DND-41 (cell line): ENCODE measurements around the gene THSD7B.

ENCODE experiments used
- ATAC-seq: fragments of 200-7000 bp; cut with Tn5 transposase; 3 replicates; pipeline ENCODE4 v1.9.1; 2021; ENCODE audit warnings: low read depth; ENCODE audit not compliant: insufficient read depth
- DNase-seq: peaks from one replicate; pipeline ENCODE4 v3.0.0-alpha.2; 2020
- H2AFZ ChIP-seq: 2 replicates; pipeline ENCODE4 v1.6.0; 2012; ENCODE audit warnings: low read depth, low read length
- H3K27ac ChIP-seq: 2 replicates; pipeline ENCODE4 v1.5.1; 2012; ENCODE audit warnings: low read length, inconsistent platforms
- H3K27me3 ChIP-seq: fragments of 200-600 bp; sonication (generic); 2 replicates; pipeline ENCODE4 v1.6.0; 2012; ENCODE audit warnings: low read length, mild to moderate bottlenecking, inconsistent platforms; ENCODE audit not compliant: insufficient read depth, poor library complexity
- H3K36me3 ChIP-seq: 2 replicates; pipeline ENCODE4 v1.5.1; 2012; ENCODE audit warnings: low read length, inconsistent platforms; ENCODE audit not compliant: insufficient read depth
- H3K4me1 ChIP-seq: 2 replicates; pipeline ENCODE4 v1.5.1; 2012; ENCODE audit warnings: mild to moderate bottlenecking, low read length; ENCODE audit not compliant: insufficient read depth
- H3K4me2 ChIP-seq: 2 replicates; pipeline ENCODE4 v1.6.0; 2012; ENCODE audit warnings: mild to moderate bottlenecking, moderate library complexity, low read length, inconsistent platforms; ENCODE audit not compliant: insufficient read depth
- H3K4me3 ChIP-seq, 2 experiments: fragments of 200-600 bp in 1 of 2; shearing (Covaris generic) in 1 of 2; 2 replicates each; pipeline ENCODE4 v1.5.1; 2012 to 2016; ENCODE audit warnings: inconsistent platforms in 2 of 2, low read length in 2 of 2, mild to moderate bottlenecking in 2 of 2, low read depth in 1 of 2, moderate library complexity in 1 of 2
- H3K79me2 ChIP-seq: 2 replicates; pipeline ENCODE4 v1.6.0; 2012; ENCODE audit warnings: low read length, inconsistent platforms; ENCODE audit not compliant: insufficient read depth
- H3K9ac ChIP-seq: 2 replicates; pipeline ENCODE4 v1.6.0; 2012; ENCODE audit warnings: low read depth, mild to moderate bottlenecking, inconsistent platforms, low read length, moderate library complexity
- H3K9me3 ChIP-seq: 2 replicates; pipeline ENCODE4 v1.5.1; 2012; ENCODE audit warnings: low read length, moderate library complexity, mild to moderate bottlenecking, inconsistent platforms; ENCODE audit not compliant: insufficient read depth, severe bottlenecking
- H4K20me1 ChIP-seq: 2 replicates; pipeline ENCODE4 v1.6.0; 2012; ENCODE audit warnings: low read length; ENCODE audit not compliant: insufficient read depth
- EZH2 ChIP-seq: IDR thresholded peaks from 3 replicates; pipeline ENCODE4 v1.6.1; 2012; ENCODE audit warnings: borderline replicate concordance, low read depth, mild to moderate bottlenecking, moderate library complexity, low read length, inconsistent platforms; ENCODE audit not compliant: severe bottlenecking
- TF ChIP-seq, protein P1 (sequence below): IDR thresholded peaks from 2 replicates; pipeline ENCODE4 v1.5.1; 2012; ENCODE audit warnings: borderline replicate concordance, low read length, moderate library complexity, mild to moderate bottlenecking; ENCODE audit not compliant: poor library complexity, severe bottlenecking; ENCODE audit errors: extremely low read depth

The THSD7B gene

DNA sequence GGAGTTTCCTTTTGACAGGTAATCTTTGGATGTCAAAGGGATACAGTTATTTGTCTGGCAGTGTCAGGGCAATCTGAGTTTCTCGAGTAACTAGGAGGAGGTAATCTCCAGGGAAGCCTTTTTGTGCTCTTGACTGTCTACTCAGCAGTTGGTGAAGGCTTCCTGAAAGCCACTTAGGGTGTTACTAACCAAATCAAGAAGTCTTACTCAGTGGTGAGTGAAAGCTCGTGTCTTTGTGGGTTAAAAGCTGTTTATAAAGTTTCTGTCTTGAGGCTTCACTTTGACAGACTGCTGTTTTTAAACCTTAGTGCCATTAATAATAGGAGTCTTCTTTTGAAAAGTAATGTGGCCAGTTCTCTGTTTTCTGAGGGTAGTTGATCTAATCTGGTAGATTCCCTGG lies 1.7 kb downstream of the THSD7B start:
- Histone ChIP-seq H3K4me3 (no peak overlapping the region), H3K4me1 (no peaks in the 10 kb centered on the region), H3K27ac (no peak overlapping the region), H3K27me3 (peaks cover 6% of the 10 kb centered on the region), H4K20me1 (no peaks in the 10 kb centered on the region), H2AFZ (no peak overlapping the region), H3K9me3 (no peaks in the 10 kb centered on the region), H3K79me2 (no peaks in the 10 kb centered on the region), H3K36me3 (no peaks in the 10 kb centered on the region), H3K4me2 (no peak overlapping the region), H3K9ac (no peak overlapping the region)
- TF ChIP-seq, protein P1, sequence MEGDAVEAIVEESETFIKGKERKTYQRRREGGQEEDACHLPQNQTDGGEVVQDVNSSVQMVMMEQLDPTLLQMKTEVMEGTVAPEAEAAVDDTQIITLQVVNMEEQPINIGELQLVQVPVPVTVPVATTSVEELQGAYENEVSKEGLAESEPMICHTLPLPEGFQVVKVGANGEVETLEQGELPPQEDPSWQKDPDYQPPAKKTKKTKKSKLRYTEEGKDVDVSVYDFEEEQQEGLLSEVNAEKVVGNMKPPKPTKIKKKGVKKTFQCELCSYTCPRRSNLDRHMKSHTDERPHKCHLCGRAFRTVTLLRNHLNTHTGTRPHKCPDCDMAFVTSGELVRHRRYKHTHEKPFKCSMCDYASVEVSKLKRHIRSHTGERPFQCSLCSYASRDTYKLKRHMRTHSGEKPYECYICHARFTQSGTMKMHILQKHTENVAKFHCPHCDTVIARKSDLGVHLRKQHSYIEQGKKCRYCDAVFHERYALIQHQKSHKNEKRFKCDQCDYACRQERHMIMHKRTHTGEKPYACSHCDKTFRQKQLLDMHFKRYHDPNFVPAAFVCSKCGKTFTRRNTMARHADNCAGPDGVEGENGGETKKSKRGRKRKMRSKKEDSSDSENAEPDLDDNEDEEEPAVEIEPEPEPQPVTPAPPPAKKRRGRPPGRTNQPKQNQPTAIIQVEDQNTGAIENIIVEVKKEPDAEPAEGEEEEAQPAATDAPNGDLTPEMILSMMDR: no peak
- no peak for TF ChIP-seq EZH2
- DNase-seq: no peak
- no peak for ATAC-seq

DNA sequence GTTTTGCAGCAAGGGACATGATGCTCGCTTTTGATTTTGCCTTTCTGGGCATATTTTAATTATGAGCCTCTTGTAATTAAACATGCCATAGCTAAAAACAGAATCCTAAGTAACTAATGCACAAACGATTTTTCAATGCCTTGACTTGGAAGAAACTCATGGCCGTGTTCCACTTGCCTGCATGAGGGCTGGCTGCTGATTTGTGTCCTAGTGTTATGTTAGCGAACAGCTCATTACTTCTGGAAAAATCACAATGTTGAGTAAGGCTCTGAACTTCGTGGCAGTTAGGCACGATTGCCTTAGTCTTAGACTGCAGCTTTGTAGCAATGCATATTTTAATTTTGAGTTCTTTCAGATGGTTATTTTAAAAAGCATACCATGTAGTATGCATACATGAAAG lies 4.5 kb downstream of the THSD7B start:
- ATAC-seq (no peak), DNase-seq (no peak)
- Histone ChIP-seq H3K9ac (no peak overlapping the region), H3K9me3 (no peaks in the 10 kb centered on the region), H3K36me3 (no peaks in the 10 kb centered on the region), H3K4me3 (no peak overlapping the region), H3K4me1 (no peaks in the 10 kb centered on the region), H3K79me2 (no peaks in the 10 kb centered on the region), H4K20me1 (no peaks in the 10 kb centered on the region), H2AFZ (no peak overlapping the region), H3K4me2 (no peak overlapping the region), H3K27ac (no peak overlapping the region), H3K27me3 (peaks cover 2% of the 10 kb centered on the region)
- TF ChIP-seq, protein P1: no peak
- TF ChIP-seq EZH2: no peak

DNA sequence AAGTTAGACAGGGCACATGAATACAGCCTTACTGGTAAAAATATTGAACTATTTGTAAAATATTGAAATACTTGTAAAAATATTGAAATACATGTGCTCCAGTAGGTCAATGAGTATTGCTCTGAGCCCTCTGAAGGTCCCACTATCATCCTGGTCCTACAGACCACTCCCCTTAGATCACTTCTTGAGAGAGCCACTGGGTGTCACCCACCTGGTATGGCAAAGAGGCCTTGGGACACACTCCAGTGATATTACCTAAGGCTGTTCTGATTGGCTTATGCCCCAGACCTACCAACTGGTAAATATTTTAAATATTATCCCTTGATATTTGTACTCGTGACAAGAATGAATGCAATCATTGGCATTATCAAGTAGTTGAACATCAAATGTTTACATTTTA lies 5.0 kb downstream of the THSD7B start:
- TF ChIP-seq, protein P1: no peak
- no peak for TF ChIP-seq EZH2
- H3K27me3 ChIP-seq: peaks cover 2% of the 10 kb centered on the region
- no peak overlapping the region for H3K9ac ChIP-seq
- H2AFZ ChIP-seq: no peak overlapping the region
- DNase-seq (no peak), ATAC-seq (no peak)
- no peak overlapping the region for H3K4me3 ChIP-seq
- H4K20me1 ChIP-seq: no peaks in the 10 kb centered on the region
- H3K79me2 ChIP-seq: no peaks in the 10 kb centered on the region
- no peak overlapping the region for H3K4me2 ChIP-seq
- H3K4me1 ChIP-seq: no peaks in the 10 kb centered on the region
- H3K27ac ChIP-seq: no peak overlapping the region
- H3K36me3 ChIP-seq: no peaks in the 10 kb centered on the region
- no peaks in the 10 kb centered on the region for H3K9me3 ChIP-seq

DNA sequence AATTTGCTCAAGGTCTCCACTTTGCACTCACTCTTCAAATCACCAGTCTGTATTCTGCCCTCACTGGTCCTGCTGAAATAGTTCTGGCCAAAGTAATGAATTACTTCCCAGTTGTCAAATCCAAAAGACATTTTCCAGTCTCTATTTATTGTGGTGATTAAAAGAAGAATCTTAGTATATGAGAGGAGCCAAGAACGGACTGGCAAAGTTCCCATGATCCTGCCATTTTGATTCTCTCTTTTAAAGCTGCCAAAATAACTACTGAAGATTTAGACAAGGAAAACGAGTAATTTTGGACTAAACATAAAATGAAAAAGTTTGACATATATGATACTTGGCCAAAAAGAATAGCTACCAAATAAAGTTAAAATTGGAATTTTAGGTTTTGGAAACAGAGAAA lies 12.0 kb downstream of the THSD7B start:
- Histone ChIP-seq H3K9me3 (no peaks in the 10 kb centered on the region), H3K27ac (no peak overlapping the region), H2AFZ (no peak overlapping the region), H3K9ac (no peak overlapping the region), H3K4me2 (no peak overlapping the region), H4K20me1 (no peaks in the 10 kb centered on the region), H3K27me3 (no peaks in the 10 kb centered on the region), H3K36me3 (no peaks in the 10 kb centered on the region), H3K79me2 (no peaks in the 10 kb centered on the region), H3K4me1 (no peaks in the 10 kb centered on the region), H3K4me3 (no peak overlapping the region)
- DNase-seq (no peak), ATAC-seq (no peak)
- TF ChIP-seq EZH2: no peak
- TF ChIP-seq, protein P1: no peak
